ENCODE measurements around the gene ANKRD16.
"Not testable (repeated sequence)": the region's sequence is repeated elsewhere in the genome, so short reads cannot be mapped to it uniquely, and the experiment has no call there.

DNA sequence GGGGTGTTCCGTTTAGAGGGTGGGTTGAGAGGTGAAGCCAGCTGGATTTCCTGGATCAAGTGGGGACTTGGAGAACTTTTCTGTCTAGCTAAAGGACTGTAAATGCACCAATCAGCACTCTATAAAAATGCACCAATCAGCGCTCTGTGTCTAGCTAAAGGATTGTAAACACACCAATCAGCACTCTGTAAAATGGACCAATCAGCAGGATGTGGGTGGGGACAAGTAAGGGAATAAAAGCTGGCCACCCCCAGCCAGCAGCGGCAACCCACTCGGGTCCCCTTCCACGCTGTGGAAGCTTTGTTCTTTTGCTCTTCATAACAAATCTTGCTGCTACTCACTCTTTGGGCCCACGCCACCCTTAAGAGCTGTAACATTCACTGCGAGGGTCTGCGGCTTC, 21.3 kb downstream of the ANKRD16 start:
- TF ChIP-seq, protein P1, sequence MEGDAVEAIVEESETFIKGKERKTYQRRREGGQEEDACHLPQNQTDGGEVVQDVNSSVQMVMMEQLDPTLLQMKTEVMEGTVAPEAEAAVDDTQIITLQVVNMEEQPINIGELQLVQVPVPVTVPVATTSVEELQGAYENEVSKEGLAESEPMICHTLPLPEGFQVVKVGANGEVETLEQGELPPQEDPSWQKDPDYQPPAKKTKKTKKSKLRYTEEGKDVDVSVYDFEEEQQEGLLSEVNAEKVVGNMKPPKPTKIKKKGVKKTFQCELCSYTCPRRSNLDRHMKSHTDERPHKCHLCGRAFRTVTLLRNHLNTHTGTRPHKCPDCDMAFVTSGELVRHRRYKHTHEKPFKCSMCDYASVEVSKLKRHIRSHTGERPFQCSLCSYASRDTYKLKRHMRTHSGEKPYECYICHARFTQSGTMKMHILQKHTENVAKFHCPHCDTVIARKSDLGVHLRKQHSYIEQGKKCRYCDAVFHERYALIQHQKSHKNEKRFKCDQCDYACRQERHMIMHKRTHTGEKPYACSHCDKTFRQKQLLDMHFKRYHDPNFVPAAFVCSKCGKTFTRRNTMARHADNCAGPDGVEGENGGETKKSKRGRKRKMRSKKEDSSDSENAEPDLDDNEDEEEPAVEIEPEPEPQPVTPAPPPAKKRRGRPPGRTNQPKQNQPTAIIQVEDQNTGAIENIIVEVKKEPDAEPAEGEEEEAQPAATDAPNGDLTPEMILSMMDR (IDR thresholded peaks at IDR 0.05) = not testable (repeated sequence)
- not testable (repeated sequence) for TF ChIP-seq POLR2A, EP300 (IDR thresholded peaks at IDR 0.05)
